ENCODE data around the gene ZNF771. TPM values are rescaled to one million over a fixed set of nuclear protein-coding genes. Genes with fewer than 3 reads are reported as not detected.
A peak's percentile ranks its signal among the peaks of the same experiment; 100 is the strongest.

ZNF771 gene
- total and polyA plus RNA-seq, 8 donors: 1.2 to 28.7 (median 6.6) TPM

DNA sequence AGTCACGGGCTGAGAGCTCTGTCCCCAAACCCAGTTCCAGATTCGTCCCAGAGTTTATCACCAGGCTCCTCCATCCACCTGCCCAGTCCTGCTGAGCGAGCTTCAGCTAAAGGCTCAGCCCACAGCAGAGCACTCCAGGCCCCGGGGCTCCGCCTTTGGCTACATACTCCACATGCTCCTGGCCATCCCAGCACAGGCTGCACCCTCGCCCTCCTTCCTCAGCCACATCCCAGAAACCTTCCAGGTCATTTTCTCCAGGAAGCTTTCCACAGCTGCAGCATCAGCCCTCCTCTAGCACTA, 47.6 kb upstream of the ZNF771 start:
- Histone ChIP-seq H3K4me3 (no peak overlapping the region), H3K36me3 (peaks cover 43 to 80% (median 79%) of the 10 kb centered on the region in 4 donors), H3K4me1 (peaks cover 18 to 31% (median 25%) of the 10 kb centered on the region in 4 donors), H3K27me3 (no peaks in the 10 kb centered on the region), H3K9me3 (no peaks in the 10 kb centered on the region), H3K27ac (no peak overlapping the region)
- TF ChIP-seq POLR2AphosphoS5 (IDR thresholded peaks at IDR 0.05) (no peak), POLR2A (IDR thresholded peaks at IDR 0.05) (no peak), EP300 (IDR thresholded peaks at IDR 0.05) (no peak)
- TF ChIP-seq, protein P1, sequence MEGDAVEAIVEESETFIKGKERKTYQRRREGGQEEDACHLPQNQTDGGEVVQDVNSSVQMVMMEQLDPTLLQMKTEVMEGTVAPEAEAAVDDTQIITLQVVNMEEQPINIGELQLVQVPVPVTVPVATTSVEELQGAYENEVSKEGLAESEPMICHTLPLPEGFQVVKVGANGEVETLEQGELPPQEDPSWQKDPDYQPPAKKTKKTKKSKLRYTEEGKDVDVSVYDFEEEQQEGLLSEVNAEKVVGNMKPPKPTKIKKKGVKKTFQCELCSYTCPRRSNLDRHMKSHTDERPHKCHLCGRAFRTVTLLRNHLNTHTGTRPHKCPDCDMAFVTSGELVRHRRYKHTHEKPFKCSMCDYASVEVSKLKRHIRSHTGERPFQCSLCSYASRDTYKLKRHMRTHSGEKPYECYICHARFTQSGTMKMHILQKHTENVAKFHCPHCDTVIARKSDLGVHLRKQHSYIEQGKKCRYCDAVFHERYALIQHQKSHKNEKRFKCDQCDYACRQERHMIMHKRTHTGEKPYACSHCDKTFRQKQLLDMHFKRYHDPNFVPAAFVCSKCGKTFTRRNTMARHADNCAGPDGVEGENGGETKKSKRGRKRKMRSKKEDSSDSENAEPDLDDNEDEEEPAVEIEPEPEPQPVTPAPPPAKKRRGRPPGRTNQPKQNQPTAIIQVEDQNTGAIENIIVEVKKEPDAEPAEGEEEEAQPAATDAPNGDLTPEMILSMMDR (IDR thresholded peaks at IDR 0.05): no peak
- WGBS, 5 donors: 51 to 65% (median 54%) methylated on average over 6 of the region's 6 CpGs
- intact Hi-C loops (cut with DNase I; ENCODE audit: low total_unique reads): loop anchor here (10.0 kb wide), 1 partner anchor 55 kb away; no protein-coding TSS in a partner anchor
- DNase-seq: no peak

DNA sequence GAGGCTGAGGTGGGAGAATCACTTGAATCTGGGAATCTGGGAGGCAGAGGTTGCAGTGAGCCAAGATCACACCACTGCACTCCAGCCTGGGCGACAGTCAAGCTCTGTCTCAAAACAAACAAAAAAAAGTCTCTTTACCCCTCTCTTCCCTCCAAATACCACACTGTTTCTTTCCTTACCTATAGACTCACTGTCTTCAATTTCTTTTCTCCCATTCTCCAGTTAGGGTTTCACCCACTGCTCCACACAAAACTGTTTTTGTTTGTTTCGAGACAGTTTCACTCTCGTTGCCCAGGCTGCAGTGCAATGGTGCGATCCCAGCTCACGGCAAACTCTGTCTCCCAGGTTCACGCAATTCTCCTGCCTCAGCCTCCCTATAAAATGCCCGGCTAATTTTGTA, 46.2 kb upstream of the ZNF771 start:
- no peak for DNase-seq
- WGBS, 5 donors: 93 to 96% (median 95%) methylated on average over 7 of the region's 7 CpGs
- intact Hi-C loops (cut with DNase I; ENCODE audit: low total_unique reads): loop anchor here (10.0 kb wide), 1 partner anchor 54 kb away; no protein-coding TSS in a partner anchor
- peaks cover 15 to 38% (median 24%) of the 10 kb centered on the region in 4 donors for H3K4me1 ChIP-seq
- no peak overlapping the region for H3K27ac ChIP-seq
- TF ChIP-seq, protein P1 (IDR thresholded peaks at IDR 0.05): no peak
- no peak for TF ChIP-seq POLR2A (IDR thresholded peaks at IDR 0.05)
- no peak for TF ChIP-seq EP300 (IDR thresholded peaks at IDR 0.05)
- TF ChIP-seq POLR2AphosphoS5 (IDR thresholded peaks at IDR 0.05): no peak
- peaks cover 50 to 94% (median 93%) of the 10 kb centered on the region in 4 donors for H3K36me3 ChIP-seq
- H3K9me3 ChIP-seq: no peaks in the 10 kb centered on the region
- no peak overlapping the region for H3K4me3 ChIP-seq
- H3K27me3 ChIP-seq: no peaks in the 10 kb centered on the region

DNA sequence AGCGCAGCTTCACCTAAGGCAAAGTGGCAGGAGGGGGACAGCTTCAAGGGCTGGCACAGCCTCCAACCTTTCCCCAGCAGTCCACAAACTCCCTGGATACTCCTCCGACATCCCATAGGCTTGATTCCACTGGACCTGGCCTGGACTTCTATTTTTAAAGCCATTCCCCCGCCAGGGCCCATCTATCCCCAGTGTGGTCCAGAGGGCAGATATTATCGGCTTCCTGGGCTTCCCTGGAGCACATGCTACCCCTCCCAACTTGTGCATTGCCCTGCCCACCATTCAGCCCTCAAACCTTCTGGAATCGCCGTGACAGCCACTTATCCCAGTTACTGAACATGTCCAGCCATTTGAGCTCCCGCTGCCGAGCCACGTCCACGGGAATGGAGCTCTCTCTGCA, 42.2 kb upstream of the ZNF771 start:
- Histone ChIP-seq H3K27me3 (no peaks in the 10 kb centered on the region), H3K36me3 (peaks cover 25 to 66% (median 65%) of the 10 kb centered on the region in 4 donors)
- intact Hi-C loops (cut with DNase I; ENCODE audit: low total_unique reads): loop anchor here (10.0 kb wide), 1 partner anchor 50 kb away; no protein-coding TSS in a partner anchor

DNA sequence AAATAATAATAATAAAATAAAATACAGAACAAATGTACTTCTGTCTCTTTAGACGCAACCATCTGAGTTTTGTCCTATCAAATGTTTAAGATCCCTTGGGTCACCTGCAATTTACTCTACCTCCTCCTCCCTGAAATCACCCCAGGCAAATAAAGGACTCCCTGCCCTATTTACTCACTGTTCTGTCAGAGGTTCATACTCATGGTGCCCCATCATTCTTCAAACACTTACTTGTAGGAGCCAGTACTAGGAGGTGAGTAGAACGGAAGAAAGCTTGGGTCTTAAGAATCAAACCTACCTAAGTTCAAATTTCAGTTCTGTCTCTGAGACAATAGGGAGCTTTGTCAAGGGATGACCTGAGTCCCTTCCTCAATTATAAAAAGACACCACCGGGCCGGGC, 40.9 kb upstream of the ZNF771 start:
- 68 to 78% (median 76%) methylated on average over 4 of the region's 4 CpGs for WGBS, 5 donors
- no peaks in the 10 kb centered on the region for H3K9me3 ChIP-seq
- TF ChIP-seq POLR2AphosphoS5 (IDR thresholded peaks at IDR 0.05): no peak
- no peak for TF ChIP-seq POLR2A (IDR thresholded peaks at IDR 0.05)
- TF ChIP-seq, protein P1 (IDR thresholded peaks at IDR 0.05): no peak
- no peak for TF ChIP-seq EP300 (IDR thresholded peaks at IDR 0.05)
- no peak for DNase-seq
- intact Hi-C loops (cut with DNase I; ENCODE audit: low total_unique reads): loop anchor here (10.0 kb wide), 1 partner anchor 48 kb away; no protein-coding TSS in a partner anchor
- peaks cover 33 to 60% (median 43%) of the 10 kb centered on the region in 4 donors for H3K4me1 ChIP-seq
- H3K4me3 ChIP-seq: no peak overlapping the region
- peaks cover 21 to 54% (median 52%) of the 10 kb centered on the region in 4 donors for H3K36me3 ChIP-seq
- H3K27ac ChIP-seq: peak overlapping the region in 1 of 5 donors; percentile 39
- no peaks in the 10 kb centered on the region for H3K27me3 ChIP-seq

More for the DNA sequence above, 42.2 kb upstream of the ZNF771 start:
- WGBS, 5 donors: 86 to 90% (median 88%) methylated on average over 10 of the region's 10 CpGs
- no peak for DNase-seq
- H3K9me3 ChIP-seq: no peaks in the 10 kb centered on the region
- H3K27ac ChIP-seq: no peak overlapping the region
- TF ChIP-seq POLR2A (IDR thresholded peaks at IDR 0.05) (no peak), POLR2AphosphoS5 (IDR thresholded peaks at IDR 0.05) (no peak), EP300 (IDR thresholded peaks at IDR 0.05) (no peak)
- TF ChIP-seq, protein P1 (IDR thresholded peaks at IDR 0.05): no peak
- peaks cover 29 to 55% (median 40%) of the 10 kb centered on the region in 4 donors for H3K4me1 ChIP-seq
- H3K4me3 ChIP-seq: no peak overlapping the region
